Fibroblast of lung (primary cell): ENCODE measurements around the gene TCEA3. TPM values are rescaled to one million over a fixed set of nuclear protein-coding genes. Genes with fewer than 3 reads are reported as not detected.

ENCODE experiments used
- DNase-seq, 2 donors: peaks; one replicate each; pipeline versions ENCODE4 v3.0.0 to v3.0.0-alpha.2; 2010; ENCODE audit warnings: low read depth in 2 of 2
- H2AFZ ChIP-seq: 2 replicates; pipeline ENCODE4 v1.5.1; 2012; ENCODE audit warnings: low read length, control low read depth, inconsistent platforms
- H3K27ac ChIP-seq: 2 replicates; pipeline ENCODE4 v1.5.1; 2011; ENCODE audit warnings: low read length, control low read depth; ENCODE audit not compliant: insufficient read depth
- H3K27me3 ChIP-seq: 2 replicates; pipeline ENCODE4 v1.5.1; 2011; ENCODE audit warnings: mild to moderate bottlenecking, low read length; ENCODE audit not compliant: control insufficient read depth, insufficient read depth
- H3K36me3 ChIP-seq: 2 replicates; pipeline ENCODE4 v1.5.1; 2011; ENCODE audit warnings: low read length; ENCODE audit not compliant: control insufficient read depth, insufficient read depth
- H3K4me1 ChIP-seq: 2 replicates; pipeline ENCODE4 v1.5.1; 2011; ENCODE audit warnings: low read length; ENCODE audit not compliant: control insufficient read depth, insufficient read depth; ENCODE audit errors: extremely low read depth
- H3K4me2 ChIP-seq: 2 replicates; pipeline ENCODE4 v1.5.1; 2011; ENCODE audit warnings: low read length, control low read depth; ENCODE audit not compliant: insufficient read depth; ENCODE audit errors: extremely low read depth
- H3K4me3 ChIP-seq, 4 experiments: fragments of 200-600 bp in 1 of 4; sonication (generic) in 1 of 4; replicated peaks in 1 of 4; 2 replicates each; pipeline ENCODE4 v1.5.1; 2011 to 2016; ENCODE audit warnings: low read length in 4 of 4, low read depth in 3 of 4, mild to moderate bottlenecking in 3 of 4, control low read depth in 2 of 4, inconsistent platforms in 1 of 4, mixed read lengths in 1 of 4; ENCODE audit not compliant: insufficient read depth in 1 of 4; ENCODE audit errors: control extremely low read depth in 1 of 4
- H3K79me2 ChIP-seq: 2 replicates; pipeline ENCODE4 v1.5.1; 2012; ENCODE audit warnings: mild to moderate bottlenecking, low read length, inconsistent platforms; ENCODE audit not compliant: control insufficient read depth, insufficient read depth
- H3K9ac ChIP-seq: 2 replicates; pipeline ENCODE4 v1.5.1; 2011; ENCODE audit warnings: mild to moderate bottlenecking, low read length, control low read depth; ENCODE audit not compliant: insufficient read depth
- H3K9me3 ChIP-seq: 2 replicates; pipeline ENCODE4 v1.5.1; 2012; ENCODE audit warnings: low read depth, low read length; ENCODE audit not compliant: control insufficient read depth, insufficient read depth
- H4K20me1 ChIP-seq: 2 replicates; pipeline ENCODE4 v1.5.1; 2011; ENCODE audit warnings: low read length; ENCODE audit not compliant: control insufficient read depth, insufficient read depth; ENCODE audit errors: extremely low read depth
- CTCF ChIP-seq, 2 donors: IDR thresholded peaks in 1 of 2; conservative IDR thresholded peaks in 1 of 2; 1 replicate in 1 of 2; 2 replicates in 1 of 2; pipeline ENCODE4 v1.5.1; 2011 to 2012; ENCODE audit warnings: low read length in 2 of 2, control low read depth in 1 of 2, inconsistent platforms in 1 of 2, low read depth in 1 of 2, mild to moderate bottlenecking in 1 of 2
- EZH2 ChIP-seq: IDR thresholded peaks from 2 replicates; pipeline ENCODE4 v1.5.1; 2012; ENCODE audit warnings: low read length, control low read depth, mild to moderate bottlenecking; ENCODE audit errors: missing control alignments
- polyA plus RNA-seq, 2 donors: library from polyadenylated mRNA; depleted of rRNA in 1 of 2; stranded (reverse) in 1 of 2; unstranded in 1 of 2; fragments of >200 nt; gene quantifications; 2 replicates each; pipeline ENCODE4 v1.2.1, GENCODE V29; 2011 to 2012; ENCODE audit warnings: missing spikeins in 1 of 2
- total RNA-seq: library from RNA; depleted of rRNA; stranded (reverse); fragments of >200 nt; gene quantifications from 2 replicates; pipeline ENCODE4 v1.2.1, GENCODE V29; 2014

Gene TCEA3
- total and polyA plus RNA-seq, 2 donors (not counting 1 experiment from before 2014, with no cell fraction given): 12.3 to 44.6 TPM

DNA sequence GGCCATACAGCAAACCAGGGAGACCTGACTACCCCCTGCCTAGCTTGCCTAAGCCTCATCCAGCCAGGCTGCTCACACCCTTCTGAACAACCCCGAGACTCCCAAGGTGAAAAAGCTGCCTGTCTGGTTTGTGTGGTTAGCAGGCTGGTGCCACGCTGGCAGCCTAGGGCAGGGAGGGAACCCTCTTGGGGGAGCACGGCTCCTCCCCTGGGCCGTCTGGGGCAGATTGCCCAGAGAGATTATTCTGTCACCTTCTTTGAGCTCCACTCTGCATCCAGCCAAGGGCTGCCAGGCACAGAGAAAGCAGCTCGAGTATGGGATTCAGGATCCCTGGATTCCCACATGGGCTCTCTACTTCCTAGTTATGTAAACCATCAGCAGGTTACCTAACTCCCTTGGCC, 27.5 kb upstream of the TCEA3 start:
- Histone ChIP-seq H3K4me2 (no peak overlapping the region), H3K27ac (no peak overlapping the region), H3K27me3 (no peaks in the 10 kb centered on the region), H3K4me1 (no peaks in the 10 kb centered on the region), H3K36me3 (peaks cover 5% of the 10 kb centered on the region), H3K9ac (no peak overlapping the region), H3K4me3 (no peak overlapping the region), H2AFZ (no peak overlapping the region), H3K79me2 (no peaks in the 10 kb centered on the region), H4K20me1 (no peaks in the 10 kb centered on the region), H3K9me3 (no peaks in the 10 kb centered on the region)
- TF ChIP-seq CTCF (conservative IDR thresholded peaks at IDR 0.05 in 1 of 2, IDR thresholded peaks at IDR 0.05 in 1 of 2; ENCODE audit: low read depth in 1 of 2, low read length in 2 of 2): no peak
- no peak for TF ChIP-seq EZH2
- peak; percentile 19 to 41 for DNase-seq

DNA sequence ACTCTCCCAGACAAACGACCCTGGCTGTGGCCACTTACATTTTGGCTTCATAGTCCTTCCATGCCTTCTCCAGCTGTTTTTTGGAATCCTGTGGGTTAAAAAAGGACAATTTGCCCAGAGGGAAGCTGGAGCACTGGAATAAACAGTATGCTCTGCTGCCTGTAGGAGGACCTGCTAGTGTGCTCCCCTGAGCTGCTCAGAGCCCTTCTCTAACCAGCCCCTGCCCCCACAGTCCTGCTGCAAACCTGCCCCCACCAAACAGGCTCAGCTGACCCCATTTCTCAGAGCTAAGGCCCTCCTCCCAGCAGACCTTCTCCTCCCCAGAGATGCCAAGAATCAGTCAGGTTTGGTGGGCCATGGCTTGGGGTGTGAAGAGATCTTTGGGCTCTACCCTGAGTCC, 26.9 kb upstream of the TCEA3 start:
- DNase-seq: no peak
- H4K20me1 ChIP-seq: no peaks in the 10 kb centered on the region
- H3K4me1 ChIP-seq: no peaks in the 10 kb centered on the region
- H3K27me3 ChIP-seq: no peaks in the 10 kb centered on the region
- no peak overlapping the region for H2AFZ ChIP-seq
- no peak overlapping the region for H3K27ac ChIP-seq
- no peak overlapping the region for H3K9ac ChIP-seq
- H3K4me2 ChIP-seq: no peak overlapping the region
- H3K36me3 ChIP-seq: peaks cover 5% of the 10 kb centered on the region
- H3K4me3 ChIP-seq: no peak overlapping the region
- TF ChIP-seq CTCF (conservative IDR thresholded peaks at IDR 0.05 in 1 of 2, IDR thresholded peaks at IDR 0.05 in 1 of 2; ENCODE audit: low read depth in 1 of 2, low read length in 2 of 2): no peak
- no peaks in the 10 kb centered on the region for H3K9me3 ChIP-seq
- no peaks in the 10 kb centered on the region for H3K79me2 ChIP-seq

- H3K36me3 ChIP-seq: peaks cover 5% of the 10 kb centered on the region
- no peaks in the 10 kb centered on the region for H4K20me1 ChIP-seq
- no peaks in the 10 kb centered on the region for H3K4me1 ChIP-seq
- H3K4me3 ChIP-seq: no peak overlapping the region
- no peaks in the 10 kb centered on the region for H3K79me2 ChIP-seq
- no peak for TF ChIP-seq EZH2
- TF ChIP-seq CTCF (conservative IDR thresholded peaks at IDR 0.05 in 1 of 2, IDR thresholded peaks at IDR 0.05 in 1 of 2; ENCODE audit: low read depth in 1 of 2, low read length in 2 of 2): no peak
- H3K4me2 ChIP-seq: no peak overlapping the region
- no peak overlapping the region for H3K9ac ChIP-seq
- H3K27me3 ChIP-seq: no peaks in the 10 kb centered on the region
- no peaks in the 10 kb centered on the region for H3K9me3 ChIP-seq
- no peak overlapping the region for H3K27ac ChIP-seq
- DNase-seq: no peak
- H2AFZ ChIP-seq: no peak overlapping the region
Measured at GRCh38 chr1:23450894-23451293, 26.3 kb upstream of the TCEA3 start.
